Panc1 (cell line): Measurements from ENCODE around the gene PARS2. TPM values are rescaled to one million over a fixed set of nuclear protein-coding genes. Genes with fewer than 3 reads are reported as not detected.

Source experiments
- ATAC-seq: fragments of 200-7000 bp; cut with Tn5 transposase; 2 replicates; pipeline ENCODE4 v1.9.1; 2020; ENCODE audit warnings: mild to moderate bottlenecking, moderate library complexity
- BruUV-seq: library from RNA; stranded (reverse); fragments of 400-500 nt; replicated peaks from 2 replicates; lab custom pipeline; 2021; lab: Mats Ljungman, UMichigan
- CTCF ChIA-PET: fragments of 300-600 bp; sonication (Branson Sonifier 250); formaldehyde crosslinking; loops from one replicate; lab custom pipeline; 2022; ENCODE audit warnings: antibody characterized with exemption; lab: Charles Lee
- POLR2A ChIA-PET: fragments of 300-600 bp; sonication (Branson Sonifier 250); formaldehyde crosslinking; loops from one replicate; lab custom pipeline; 2022; ENCODE audit warnings: antibody characterized with exemption; lab: Charles Lee
- DNase-seq: peaks from one replicate; pipeline ENCODE4 v3.0.0-alpha.2; 2010; ENCODE audit warnings: low read depth, low spot score
- H3K27ac ChIP-seq: 2 replicates; pipeline ENCODE4 v1.5.1; 2011; ENCODE audit warnings: mild to moderate bottlenecking, low read length, inconsistent platforms
- H3K27me3 ChIP-seq: fragments of 200-500 bp; sonication (Bioruptor generic); 2 replicates; pipeline ENCODE4 v1.6.0; 2014; ENCODE audit warnings: low read length, inconsistent platforms; ENCODE audit not compliant: control insufficient read depth, insufficient read depth
- H3K36me3 ChIP-seq: fragments of 200-500 bp; sonication (Bioruptor generic); 2 replicates; pipeline ENCODE4 v1.5.1; 2014; ENCODE audit warnings: inconsistent platforms, mild to moderate bottlenecking, low read length, moderate library complexity; ENCODE audit not compliant: control insufficient read depth, insufficient read depth
- H3K4me1 ChIP-seq: 2 replicates; pipeline ENCODE4 v1.5.1; 2011; ENCODE audit warnings: inconsistent platforms, mild to moderate bottlenecking, low read length, moderate library complexity; ENCODE audit not compliant: control insufficient read depth, insufficient read depth
- H3K4me3 ChIP-seq, 2 experiments: 2 replicates each; pipeline ENCODE4 v1.5.1; 2011 to 2012; ENCODE audit warnings: low read depth in 2 of 2, low read length in 2 of 2, mild to moderate bottlenecking in 2 of 2, inconsistent platforms in 1 of 2, moderate library complexity in 1 of 2
- H3K9me3 ChIP-seq: fragments of 200-500 bp; sonication (Bioruptor generic); 2 replicates; pipeline ENCODE4 v1.5.1; 2014; ENCODE audit warnings: low read depth, mild to moderate bottlenecking, inconsistent platforms, low read length, moderate library complexity; ENCODE audit not compliant: control insufficient read depth, insufficient read depth
- CTCF ChIP-seq: fragments of 450-650 bp; IDR thresholded peaks from 2 replicates; pipeline ENCODE4 v1.5.1; 2017; ENCODE audit warnings: mild to moderate bottlenecking
- POLR2AphosphoS5 ChIP-seq: IDR thresholded peaks from 2 replicates; pipeline ENCODE4 v1.6.1; 2012; ENCODE audit warnings: mild to moderate bottlenecking, low read depth, low read length, moderate library complexity
- REST ChIP-seq, 2 experiments: IDR thresholded peaks; 2 replicates each; pipeline ENCODE4 v1.6.1; 2011 to 2012; ENCODE audit warnings: low read depth in 2 of 2, control low read depth in 1 of 2, low read length in 1 of 2, mild to moderate bottlenecking in 1 of 2, moderate library complexity in 1 of 2; ENCODE audit not compliant: insufficient read depth in 1 of 2
- SIN3A ChIP-seq: IDR thresholded peaks from 2 replicates; pipeline ENCODE4 v1.6.1; 2012; ENCODE audit warnings: low read depth, mild to moderate bottlenecking, low read length, moderate library complexity, borderline replicate concordance; ENCODE audit not compliant: insufficient read depth
- TCF7L2 ChIP-seq: IDR thresholded peaks from 2 replicates; pipeline ENCODE4 v1.6.1; 2011; ENCODE audit warnings: mild to moderate bottlenecking, low read depth, low read length, inconsistent platforms
- in situ Hi-C: cut with HindIII; loops from 2 replicates; pipeline ENCODE4 v1.10.0; 2016; ENCODE audit warnings: low sequenced_read_pairs, low pct_unique_long_range_greater_than_20kb
- intact Hi-C: fragments of 100-400 bp; cut with micrococcal nuclease; formaldehyde crosslinking; loops from one replicate; pipeline ENCODE4 v1.10.0; 2022; ENCODE audit not compliant: unreplicated experiment
- total RNA-seq: library from RNA; stranded (reverse); gene quantifications from one replicate; pipeline ENCODE4 v1.2.1, GENCODE V29; 2021; ENCODE audit not compliant: unreplicated experiment

PARS2 gene
- total RNA-seq, 1 experiment from 2014 or later: 4.4 TPM

GRCh38 chr1:54721719-54722118 lies 42.6 kb downstream of the PARS2 start:
- in situ Hi-C loops: no loop called here
- Histone ChIP-seq H3K27ac (no peak overlapping the region), H3K4me1 (peaks cover 1% of the 10 kb centered on the region; the same call in 1 of the 2 replicates), H3K27me3 (no peaks in the 10 kb centered on the region), H3K36me3 (peaks cover 19% of the 10 kb centered on the region; the same call in 1 of the 2 replicates), H3K9me3 (no peaks in the 10 kb centered on the region), H3K4me3 (no peak overlapping the region)
- intact Hi-C loops: no loop called here
- no peak for DNase-seq
- ATAC-seq: no peak
- ChIA-PET CTCF (no interaction called here), POLR2A (no interaction called here)
- BruUV-seq: no TSS peak
- TF ChIP-seq CTCF (no peak), TCF7L2 (no peak), POLR2AphosphoS5 (no peak), SIN3A (no peak), REST (IDR thresholded peaks at IDR 0.05; ENCODE audit: insufficient read depth in 1 of 2, low read depth in 2 of 2, low read length in 1 of 2) (no peak)

- H3K36me3 ChIP-seq: peaks cover 7% of the 10 kb centered on the region; the same call in 1 of the 2 replicates
- H3K4me1 ChIP-seq: peaks cover 11% of the 10 kb centered on the region; the same call in 1 of the 2 replicates
- peak; percentile 4 for DNase-seq
- H3K27ac ChIP-seq: peak overlapping the region; percentile 87
- H3K9me3 ChIP-seq: no peaks in the 10 kb centered on the region
- H3K4me3 ChIP-seq: peak overlapping the region; percentile 86 to 93
- BruUV-seq: no TSS peak
- ATAC-seq: no peak
- H3K27me3 ChIP-seq: no peaks in the 10 kb centered on the region
- intact Hi-C loops: no loop called here
- ChIA-PET CTCF (no interaction called here), POLR2A (interaction anchor here (0.6 kb wide), 1 partner anchor 37 kb away, joined by 3 read pairs; no protein-coding TSS in a partner anchor)
- in situ Hi-C loops: no loop called here
- no peak for TF ChIP-seq TCF7L2
Observed at GRCh38 chr1:54716299-54717047, 47.9 kb downstream of the PARS2 start.
